GM21447 (cell line): ENCODE results near the gene SETD6.
"Not testable (repeated sequence)": the region's sequence is repeated elsewhere in the genome, so short reads cannot be mapped to it uniquely, and the experiment has no call there.

ENCODE experiments used
- ATAC-seq: cut with Tn5 transposase; IDR thresholded peaks from one replicate; pipeline ENCODE4 v1.9.1; 2021; ENCODE audit not compliant: unreplicated experiment

The SETD6 gene

DNA sequence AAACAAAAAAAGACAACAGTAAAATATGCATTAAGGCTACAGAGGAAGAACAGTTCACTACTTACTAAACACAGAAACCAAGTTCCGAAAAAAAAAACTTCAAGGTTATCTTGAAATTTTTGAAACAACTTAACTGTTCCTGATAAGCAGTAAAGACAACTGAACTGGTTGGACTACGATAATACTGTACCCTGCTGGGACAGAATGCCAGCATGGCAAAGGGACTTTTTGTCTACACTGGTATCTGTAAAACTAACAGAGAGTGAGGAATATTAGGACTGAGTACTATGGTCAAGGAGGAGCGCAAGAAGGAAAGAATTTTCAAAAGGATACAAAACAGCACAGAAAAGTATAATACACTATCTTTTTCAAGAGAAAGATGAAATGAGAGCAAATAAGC, 19.8 kb downstream of the SETD6 start:
- no peak for ATAC-seq

DNA sequence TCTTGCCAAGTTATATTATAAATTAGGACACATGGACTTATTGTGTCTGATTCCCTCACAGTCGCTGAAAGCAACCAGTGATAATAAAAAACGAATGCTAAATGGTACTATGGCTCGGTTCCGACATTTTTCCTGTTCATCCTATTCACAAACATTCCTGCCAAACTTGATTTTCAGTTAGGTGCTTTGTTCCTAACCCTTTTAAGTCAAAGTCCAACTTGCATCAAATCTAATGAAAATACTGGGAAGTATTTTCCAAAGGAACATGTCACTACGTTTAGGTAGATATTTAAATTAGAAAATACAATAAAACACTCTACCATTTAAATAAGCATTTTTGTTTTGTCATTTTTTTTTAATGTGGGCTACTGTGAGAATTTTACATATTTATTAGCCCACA, 21.0 kb downstream of the SETD6 start:
- no peak for ATAC-seq

DNA sequence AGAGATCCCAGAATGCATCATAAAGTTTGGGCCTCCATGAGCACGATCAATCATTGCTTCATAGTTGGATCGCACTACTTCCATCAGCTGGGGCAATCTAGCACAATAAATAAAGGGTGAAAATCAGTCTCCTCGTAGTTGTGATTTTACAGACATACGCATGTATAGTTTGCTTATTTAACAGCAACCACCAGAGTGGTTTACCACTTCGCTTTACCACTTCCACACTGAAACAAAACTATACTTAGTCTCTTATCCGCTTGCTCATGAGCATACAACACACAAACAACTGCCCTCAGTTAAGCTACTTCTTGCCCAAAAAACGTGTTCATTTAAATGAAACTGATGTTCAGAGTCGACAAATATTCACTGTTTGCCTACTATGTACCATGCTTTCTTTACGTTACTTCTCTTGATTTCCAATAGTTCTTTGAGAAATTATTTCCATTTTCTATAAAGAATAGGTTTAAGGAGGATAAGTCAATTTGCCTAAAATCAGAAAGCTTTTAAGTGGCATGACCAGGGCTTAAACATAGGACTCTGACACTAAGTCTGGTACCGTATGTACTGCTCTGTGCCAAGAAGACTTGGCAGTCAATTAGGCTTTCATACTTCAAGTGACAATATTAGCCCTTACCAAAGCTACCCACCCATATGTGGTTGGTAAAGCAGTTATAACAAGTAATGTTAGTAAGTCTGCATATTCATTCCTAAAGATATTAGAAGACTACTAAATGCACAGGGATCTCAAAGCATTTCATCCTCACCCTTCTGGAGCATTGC, 22.0 kb downstream of the SETD6 start:
- ATAC-seq: no peak

DNA sequence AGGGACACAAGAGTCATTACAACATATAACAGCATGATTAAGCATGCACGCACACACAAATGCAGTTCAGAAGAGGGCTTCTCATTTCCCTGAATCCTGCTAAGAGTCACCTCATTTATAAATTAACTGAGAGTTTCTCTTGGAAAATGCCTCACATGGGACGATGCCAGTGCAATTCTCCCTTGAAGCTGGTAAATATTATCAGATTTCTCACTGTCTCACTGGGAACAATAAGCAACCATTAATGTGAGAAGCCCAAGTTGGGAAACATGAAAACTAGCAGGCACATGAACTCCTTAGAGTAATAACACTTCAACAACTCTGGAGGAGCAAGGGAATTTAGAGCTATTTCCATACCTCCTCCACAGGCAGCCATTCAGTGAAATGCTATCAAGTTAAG, 26.4 kb downstream of the SETD6 start:
- ATAC-seq: no peak

DNA sequence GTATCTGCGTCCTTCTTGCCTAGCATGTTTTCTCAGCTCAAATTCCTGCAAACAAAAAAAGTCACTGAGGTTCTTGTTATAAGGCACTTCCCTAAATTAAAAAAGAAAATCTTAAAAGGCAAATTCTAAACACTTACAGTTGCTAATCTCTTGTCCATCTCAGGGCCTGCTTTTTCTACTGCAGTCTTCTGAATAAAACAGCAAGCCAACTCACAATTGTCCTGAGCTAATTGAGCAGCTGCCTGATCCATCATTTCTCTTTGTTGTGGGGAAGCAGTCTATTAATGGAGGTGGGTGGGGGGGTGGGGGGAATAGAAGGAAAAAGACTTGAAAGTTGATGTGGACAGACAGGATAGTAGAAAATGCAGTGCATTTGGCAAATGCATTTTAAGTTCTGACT, 27.0 kb downstream of the SETD6 start:
- ATAC-seq: no peak

DNA sequence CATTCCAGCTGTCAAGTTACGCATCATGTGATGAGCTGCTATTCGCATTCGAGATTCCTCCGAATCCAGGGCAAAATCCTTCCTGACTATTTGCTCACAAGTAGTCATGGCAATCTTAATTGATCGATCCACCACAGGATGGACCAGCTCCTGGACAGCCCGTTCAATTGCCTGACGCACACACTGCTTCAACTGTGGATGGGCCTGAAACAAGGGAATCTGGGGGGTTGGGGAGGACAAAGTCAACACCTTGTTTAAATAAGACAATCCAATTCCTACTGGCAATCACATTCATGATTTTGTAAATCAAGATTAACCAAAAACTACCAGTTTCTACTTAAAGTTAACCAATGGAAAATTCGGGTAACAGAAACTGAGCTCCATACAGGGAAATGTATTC, 28.4 kb downstream of the SETD6 start:
- ATAC-seq: no peak

DNA sequence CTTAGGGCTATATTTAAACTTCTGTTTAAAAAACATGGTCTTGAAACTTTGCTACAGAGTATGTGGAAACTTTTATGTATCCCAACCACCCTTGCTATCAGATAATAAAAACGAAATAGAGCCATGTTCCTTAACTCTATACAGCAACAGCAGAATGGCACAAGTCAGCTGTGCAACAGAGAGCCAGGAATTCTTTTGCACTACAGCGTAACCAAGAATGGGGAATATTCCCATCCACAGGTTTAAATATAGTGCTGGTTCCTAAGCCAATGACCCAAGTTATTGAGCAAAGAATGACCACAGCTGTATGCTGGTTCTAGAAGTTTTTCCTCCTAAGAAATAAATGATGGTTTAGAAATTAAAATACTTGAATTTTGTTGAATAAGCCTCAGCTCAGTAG, 33.1 kb downstream of the SETD6 start:
- no peak for ATAC-seq

DNA sequence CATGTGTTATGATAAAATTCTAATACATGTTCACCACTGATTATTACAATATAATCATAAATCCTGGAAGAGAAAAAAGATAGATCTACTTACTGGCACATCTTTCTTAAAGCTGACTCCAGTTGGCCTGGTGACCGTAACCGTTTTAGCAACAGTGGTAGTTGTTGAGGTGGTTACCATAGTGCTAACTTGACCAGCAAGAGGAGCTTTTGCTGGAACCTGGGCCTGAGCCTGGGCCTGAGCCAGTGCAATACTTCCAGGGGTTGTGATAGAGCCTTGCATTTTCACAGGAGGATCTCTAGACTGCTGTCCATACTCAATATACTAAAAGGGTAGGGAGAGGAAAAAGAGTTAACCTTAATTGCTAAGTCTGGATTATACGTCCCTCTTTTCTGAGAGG, 36.2 kb downstream of the SETD6 start:
- no peak for ATAC-seq

DNA sequence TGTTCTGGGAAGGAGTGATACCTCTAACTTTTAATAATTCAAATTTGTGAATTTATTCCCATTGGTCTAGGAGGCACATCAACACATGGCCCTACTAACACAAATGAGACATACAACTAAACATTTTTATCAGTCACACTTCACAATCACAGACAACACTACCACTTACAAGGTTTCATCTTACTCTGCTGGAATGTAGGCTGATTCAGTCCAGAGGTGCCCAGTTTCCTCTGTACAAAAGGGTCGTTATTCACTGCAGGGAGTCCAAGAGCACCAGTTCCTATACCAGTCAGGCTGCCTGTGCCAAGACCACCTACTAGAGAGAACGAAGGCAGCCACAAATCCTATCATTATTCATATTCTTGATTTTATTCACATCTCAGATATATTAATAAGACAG, 41.4 kb downstream of the SETD6 start:
- no peak for ATAC-seq

DNA sequence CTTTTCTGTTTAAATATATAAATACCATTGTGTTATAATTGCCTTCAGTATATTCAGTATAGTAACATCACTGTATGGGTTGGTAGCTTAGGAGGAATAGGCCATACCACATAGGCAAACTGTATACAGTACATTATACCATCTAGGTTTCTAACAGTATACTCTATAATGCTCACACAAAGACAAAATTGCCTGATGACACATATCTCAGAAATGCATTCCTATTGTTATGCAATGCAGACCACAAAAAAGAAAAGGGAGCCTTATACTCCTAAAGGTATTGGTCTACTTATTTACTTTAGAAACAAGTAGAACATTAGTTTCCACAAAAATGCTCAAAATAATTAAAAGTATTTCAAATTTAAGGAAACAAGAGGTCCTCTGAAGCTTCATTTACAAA, 47.9 kb downstream of the SETD6 start:
- ATAC-seq: no peak

DNA sequence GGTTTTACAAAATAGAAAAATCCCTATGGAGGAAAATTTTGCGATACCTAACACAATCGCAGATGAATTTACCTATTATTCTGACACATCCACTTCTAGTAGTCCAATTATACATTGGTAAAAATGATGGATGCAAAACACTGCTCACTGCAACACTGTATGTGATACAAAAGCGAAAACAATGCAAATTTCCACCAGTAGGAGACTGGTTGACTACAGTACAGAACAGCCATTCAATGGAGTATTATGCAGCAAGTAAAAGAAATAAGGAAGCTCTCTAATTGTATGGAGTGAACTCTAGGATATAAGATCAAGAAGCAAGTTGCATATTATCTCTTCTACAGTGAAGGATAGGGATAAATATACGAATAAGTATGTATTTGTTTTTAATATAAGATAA, 48.5 kb downstream of the SETD6 start:
- no peak for ATAC-seq

DNA sequence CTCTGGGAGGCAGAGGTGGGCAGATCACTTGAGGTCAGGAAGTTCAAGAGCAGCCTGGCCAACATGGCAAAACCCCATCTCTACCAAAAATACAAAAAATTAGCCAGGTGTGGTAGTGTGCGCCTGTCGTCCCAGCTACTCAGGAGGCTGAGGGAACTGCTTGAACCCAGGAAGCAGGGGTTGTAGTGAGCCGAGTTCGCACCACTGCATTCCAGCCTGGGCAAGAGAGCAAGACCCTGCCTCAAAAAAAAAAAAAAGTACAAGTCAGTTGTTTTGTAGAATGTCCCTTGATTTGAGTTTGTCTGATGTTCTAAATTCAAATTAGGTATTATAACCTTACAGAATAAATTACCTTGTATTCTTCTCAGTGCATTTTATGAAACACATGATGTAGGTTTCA, 50.4 kb downstream of the SETD6 start:
- not testable (repeated sequence) for ATAC-seq
